Measurements from ENCODE around the gene LTBP4. TPM values are rescaled to one million over a fixed set of nuclear protein-coding genes. Genes with fewer than 3 reads are reported as not detected.

The LTBP4 gene
- total and polyA plus RNA-seq, 4 donors, result 140 to 768 (median 506) TPM

GRCh38 chr19:40604171-40604646, 3.0 kb downstream of the LTBP4 start:
- no peak overlapping the region for H3K4me3 ChIP-seq (ENCODE audit: low read length in 2 of 2)
- no peak for ATAC-seq (ENCODE audit: low FRiP score)
- H3K27ac ChIP-seq (ENCODE audit: low read depth in 1 of 2, low read length in 2 of 2), result no peak overlapping the region
- intact Hi-C loops (cut with DNase I), result loop anchor here (5.0 to 10.0 kb wide), 4 partner anchors 33 to 257 kb away; partner anchors contain the start of genes BLVRB (in 1 of the 2), C19orf47 (in 1 of the 2), PLD3 (in 1 of the 2) and SPTBN4 (in 1 of the 2)
- H3K36me3 ChIP-seq (ENCODE audit: control insufficient read depth in 1 of 2, insufficient read depth in 2 of 2, low read length in 1 of 2), result no peaks in the 10 kb centered on the region
- DNase-seq, result no peak
- no peaks in the 10 kb centered on the region for H3K9me3 ChIP-seq (ENCODE audit: control insufficient read depth, low read length)
- no peaks in the 10 kb centered on the region for H3K27me3 ChIP-seq (ENCODE audit: control insufficient read depth in 1 of 2, insufficient read depth in 2 of 2, low read length in 1 of 2)
- 18 to 20% methylated on average over 18 of the region's 18 CpGs for WGBS, 2 donors
- no peaks in the 10 kb centered on the region for H3K4me1 ChIP-seq (ENCODE audit: control insufficient read depth in 1 of 2, insufficient read depth in 2 of 2, low read length in 2 of 2)

- no peaks in the 10 kb centered on the region for H3K4me1 ChIP-seq (ENCODE audit: control insufficient read depth in 1 of 2, insufficient read depth in 2 of 2, low read length in 2 of 2)
- no peak for DNase-seq
- intact Hi-C loops (cut with DNase I), result loop anchor here (5.0 to 10.0 kb wide), 4 partner anchors 33 to 257 kb away; partner anchors contain the start of genes BLVRB (in 1 of the 2), C19orf47 (in 1 of the 2), PLD3 (in 1 of the 2) and SPTBN4 (in 1 of the 2)
- no peaks in the 10 kb centered on the region for H3K36me3 ChIP-seq (ENCODE audit: control insufficient read depth in 1 of 2, insufficient read depth in 2 of 2, low read length in 1 of 2)
- no peaks in the 10 kb centered on the region for H3K9me3 ChIP-seq (ENCODE audit: control insufficient read depth, low read length)
- no peak overlapping the region for H3K4me3 ChIP-seq (ENCODE audit: low read length in 2 of 2)
- ATAC-seq (ENCODE audit: low FRiP score), result no peak
- 64 to 68% methylated on average over 29 of the region's 29 CpGs for WGBS, 2 donors
- H3K27ac ChIP-seq (ENCODE audit: low read depth in 1 of 2, low read length in 2 of 2), result no peak overlapping the region
- no peaks in the 10 kb centered on the region for H3K27me3 ChIP-seq (ENCODE audit: control insufficient read depth in 1 of 2, insufficient read depth in 2 of 2, low read length in 1 of 2)
These were observed 3.6 kb downstream of the LTBP4 start for GRCh38 chr19:40604647-40605215.

- intact Hi-C loops (cut with DNase I), result loop anchor here in 1 of 2 donors (10.0 kb wide), 1 partner anchor 141 kb away; the partner anchor contains the start of genes BLVRB and SPTBN4
- no peak overlapping the region for H3K4me3 ChIP-seq (ENCODE audit: low read length in 2 of 2)
- 41 to 46% methylated on average over 68 to 71 of the region's 71 CpGs for WGBS, 2 donors
- ATAC-seq (ENCODE audit: low FRiP score), result peak; percentile 1
- H3K27ac ChIP-seq (ENCODE audit: low read depth in 1 of 2, low read length in 2 of 2), result peak overlapping the region in 1 of 2 donors; percentile 20
- no peaks in the 10 kb centered on the region for H3K27me3 ChIP-seq (ENCODE audit: control insufficient read depth in 1 of 2, insufficient read depth in 2 of 2, low read length in 1 of 2)
- no peaks in the 10 kb centered on the region for H3K4me1 ChIP-seq (ENCODE audit: control insufficient read depth in 1 of 2, insufficient read depth in 2 of 2, low read length in 2 of 2)
- no peaks in the 10 kb centered on the region for H3K36me3 ChIP-seq (ENCODE audit: control insufficient read depth in 1 of 2, insufficient read depth in 2 of 2, low read length in 1 of 2)
- peak; percentile 77 to 87 for DNase-seq
- no peaks in the 10 kb centered on the region for H3K9me3 ChIP-seq (ENCODE audit: control insufficient read depth, low read length)
These were observed 4.2 kb downstream of the LTBP4 start for GRCh38 chr19:40605216-40605971.

GRCh38 chr19:40607311-40608239, 6.4 kb downstream of the LTBP4 start:
- DNase-seq (peak in 1 of 2 donors; percentile 65), ATAC-seq (ENCODE audit: low FRiP score) (no peak)
- no peaks in the 10 kb centered on the region for H3K9me3 ChIP-seq (ENCODE audit: control insufficient read depth, low read length)
- H3K4me1 ChIP-seq (ENCODE audit: control insufficient read depth in 1 of 2, insufficient read depth in 2 of 2, low read length in 2 of 2), result no peaks in the 10 kb centered on the region
- no peak overlapping the region for H3K4me3 ChIP-seq (ENCODE audit: low read length in 2 of 2)
- no peaks in the 10 kb centered on the region for H3K27me3 ChIP-seq (ENCODE audit: control insufficient read depth in 1 of 2, insufficient read depth in 2 of 2, low read length in 1 of 2)
- intact Hi-C loops (cut with DNase I), result loop anchor here in 1 of 2 donors (10.0 kb wide), 1 partner anchor 143 kb away; the partner anchor contains the start of genes BLVRB and SPTBN4
- no peaks in the 10 kb centered on the region for H3K36me3 ChIP-seq (ENCODE audit: control insufficient read depth in 1 of 2, insufficient read depth in 2 of 2, low read length in 1 of 2)
- H3K27ac ChIP-seq (ENCODE audit: low read depth in 1 of 2, low read length in 2 of 2), result no peak overlapping the region
- WGBS, 2 donors, result 78% methylated on average over 31 of the region's 31 CpGs

- Histone ChIP-seq H3K27ac (ENCODE audit: low read depth in 1 of 2, low read length in 2 of 2) (no peak overlapping the region), H3K4me1 (ENCODE audit: control insufficient read depth in 1 of 2, insufficient read depth in 2 of 2, low read length in 2 of 2) (no peaks in the 10 kb centered on the region), H3K4me3 (ENCODE audit: low read length in 2 of 2) (no peak overlapping the region), H3K27me3 (ENCODE audit: control insufficient read depth in 1 of 2, insufficient read depth in 2 of 2, low read length in 1 of 2) (no peaks in the 10 kb centered on the region), H3K9me3 (ENCODE audit: control insufficient read depth, low read length) (no peaks in the 10 kb centered on the region), H3K36me3 (ENCODE audit: control insufficient read depth in 1 of 2, insufficient read depth in 2 of 2, low read length in 1 of 2) (no peaks in the 10 kb centered on the region)
- intact Hi-C loops (cut with DNase I), result loop anchor here in 1 of 2 donors (10.0 kb wide), 1 partner anchor 143 kb away; the partner anchor contains the start of genes BLVRB and SPTBN4
- DNase-seq, result no peak
- ATAC-seq (ENCODE audit: low FRiP score), result no peak
- 88 to 92% methylated on average over 14 of the region's 14 CpGs for WGBS, 2 donors
These were observed 7.1 kb downstream of the LTBP4 start for GRCh38 chr19:40608240-40608621.

GRCh38 chr19:40608957-40609356, 7.8 kb downstream of the LTBP4 start:
- DNase-seq (no peak), ATAC-seq (ENCODE audit: low FRiP score) (no peak)
- Histone ChIP-seq H3K9me3 (ENCODE audit: control insufficient read depth, low read length) (no peaks in the 10 kb centered on the region), H3K4me3 (ENCODE audit: low read length in 2 of 2) (no peak overlapping the region), H3K4me1 (ENCODE audit: control insufficient read depth in 1 of 2, insufficient read depth in 2 of 2, low read length in 2 of 2) (no peaks in the 10 kb centered on the region), H3K27me3 (ENCODE audit: control insufficient read depth in 1 of 2, insufficient read depth in 2 of 2, low read length in 1 of 2) (no peaks in the 10 kb centered on the region), H3K36me3 (ENCODE audit: control insufficient read depth in 1 of 2, insufficient read depth in 2 of 2, low read length in 1 of 2) (no peaks in the 10 kb centered on the region), H3K27ac (ENCODE audit: low read depth in 1 of 2, low read length in 2 of 2) (no peak overlapping the region)
- WGBS, 2 donors, result 76 to 87% methylated on average over 4 of the region's 4 CpGs
- intact Hi-C loops (cut with DNase I), result loop anchor here in 1 of 2 donors (10.0 kb wide), 1 partner anchor 144 kb away; the partner anchor contains the start of genes BLVRB and SPTBN4

- H3K36me3 ChIP-seq (ENCODE audit: control insufficient read depth in 1 of 2, insufficient read depth in 2 of 2, low read length in 1 of 2), result no peaks in the 10 kb centered on the region
- no peaks in the 10 kb centered on the region for H3K4me1 ChIP-seq (ENCODE audit: control insufficient read depth in 1 of 2, insufficient read depth in 2 of 2, low read length in 2 of 2)
- WGBS, 2 donors, result 44 to 50% methylated on average over 47 to 50 of the region's 50 CpGs
- DNase-seq (peak; percentile 93 to 95), ATAC-seq (ENCODE audit: low FRiP score) (peak; percentile 69)
- H3K27ac ChIP-seq (ENCODE audit: low read depth in 1 of 2, low read length in 2 of 2), result peak overlapping the region in 1 of 2 donors; percentile 49
- no peak overlapping the region for H3K4me3 ChIP-seq (ENCODE audit: low read length in 2 of 2)
- H3K27me3 ChIP-seq (ENCODE audit: control insufficient read depth in 1 of 2, insufficient read depth in 2 of 2, low read length in 1 of 2), result no peaks in the 10 kb centered on the region
- H3K9me3 ChIP-seq (ENCODE audit: control insufficient read depth, low read length), result no peaks in the 10 kb centered on the region
- intact Hi-C loops (cut with DNase I), result loop anchor here in 1 of 2 donors (10.0 kb wide), 1 partner anchor 145 kb away; the partner anchor contains the start of genes BLVRB and SPTBN4
These were observed 8.6 kb downstream of the LTBP4 start for GRCh38 chr19:40609561-40610395.
